Stimulated activated CD4-positive, alpha-beta T cell treated with anti-CD3 and anti-CD28 coated beads, TNF-alpha, amount 100 ng/mL, for 1 hour (primary cell): ENCODE results near the gene AMOT.
A peak's percentile ranks its signal among the peaks of the same experiment; 100 is the strongest.
"Not testable (repeated sequence)": the region's sequence is repeated elsewhere in the genome, so short reads cannot be mapped to it uniquely, and the experiment has no call there.

ENCODE experiments used
- DNase-seq, 3 donors: peaks; one replicate each; pipeline ENCODE4 v3.0.0-alpha.2; 2020; ENCODE audit warnings: low read depth in 3 of 3, low spot score in 1 of 3

The AMOT gene, protein sequence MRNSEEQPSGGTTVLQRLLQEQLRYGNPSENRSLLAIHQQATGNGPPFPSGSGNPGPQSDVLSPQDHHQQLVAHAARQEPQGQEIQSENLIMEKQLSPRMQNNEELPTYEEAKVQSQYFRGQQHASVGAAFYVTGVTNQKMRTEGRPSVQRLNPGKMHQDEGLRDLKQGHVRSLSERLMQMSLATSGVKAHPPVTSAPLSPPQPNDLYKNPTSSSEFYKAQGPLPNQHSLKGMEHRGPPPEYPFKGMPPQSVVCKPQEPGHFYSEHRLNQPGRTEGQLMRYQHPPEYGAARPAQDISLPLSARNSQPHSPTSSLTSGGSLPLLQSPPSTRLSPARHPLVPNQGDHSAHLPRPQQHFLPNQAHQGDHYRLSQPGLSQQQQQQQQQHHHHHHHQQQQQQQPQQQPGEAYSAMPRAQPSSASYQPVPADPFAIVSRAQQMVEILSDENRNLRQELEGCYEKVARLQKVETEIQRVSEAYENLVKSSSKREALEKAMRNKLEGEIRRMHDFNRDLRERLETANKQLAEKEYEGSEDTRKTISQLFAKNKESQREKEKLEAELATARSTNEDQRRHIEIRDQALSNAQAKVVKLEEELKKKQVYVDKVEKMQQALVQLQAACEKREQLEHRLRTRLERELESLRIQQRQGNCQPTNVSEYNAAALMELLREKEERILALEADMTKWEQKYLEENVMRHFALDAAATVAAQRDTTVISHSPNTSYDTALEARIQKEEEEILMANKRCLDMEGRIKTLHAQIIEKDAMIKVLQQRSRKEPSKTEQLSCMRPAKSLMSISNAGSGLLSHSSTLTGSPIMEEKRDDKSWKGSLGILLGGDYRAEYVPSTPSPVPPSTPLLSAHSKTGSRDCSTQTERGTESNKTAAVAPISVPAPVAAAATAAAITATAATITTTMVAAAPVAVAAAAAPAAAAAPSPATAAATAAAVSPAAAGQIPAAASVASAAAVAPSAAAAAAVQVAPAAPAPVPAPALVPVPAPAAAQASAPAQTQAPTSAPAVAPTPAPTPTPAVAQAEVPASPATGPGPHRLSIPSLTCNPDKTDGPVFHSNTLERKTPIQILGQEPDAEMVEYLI

DNA sequence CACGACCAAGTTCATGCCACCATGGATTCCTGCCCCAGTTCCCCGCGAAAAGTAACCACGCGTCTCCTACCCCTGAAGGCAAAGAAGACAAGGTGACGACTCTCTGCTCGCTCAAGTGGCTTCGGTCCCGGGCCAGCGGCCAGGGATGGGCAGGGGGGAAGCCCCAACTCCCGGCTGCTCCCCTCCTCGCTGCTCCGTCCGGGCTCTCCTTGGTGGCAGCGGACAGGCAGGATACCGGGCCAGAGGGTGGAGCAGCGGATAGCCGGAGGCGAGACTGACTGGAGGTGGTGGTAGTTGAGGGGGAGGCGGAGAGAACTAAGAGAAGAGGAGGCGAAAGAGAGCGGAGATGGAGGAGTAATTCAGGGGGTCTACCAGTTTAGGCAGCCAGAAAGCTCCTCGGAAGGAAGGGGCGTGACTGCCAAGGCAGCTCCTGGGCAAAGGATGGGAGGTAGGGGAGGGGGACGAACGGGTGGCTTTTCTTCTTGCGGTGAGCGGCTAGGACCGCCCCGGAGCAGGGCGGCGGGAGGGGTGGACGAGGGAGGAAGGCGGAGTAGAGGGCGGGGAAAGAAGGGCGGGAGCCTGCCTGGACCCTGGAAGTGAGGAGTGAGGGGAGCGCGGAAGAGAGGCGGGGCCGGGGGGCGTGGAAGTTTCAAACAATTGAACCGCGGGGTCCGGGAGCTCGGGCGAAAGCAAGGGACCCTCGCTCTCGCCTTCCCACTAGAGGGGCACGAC, at the start of gene AMOT:
AMOT (minus strand) TSS at position 450 of the 732 bp plus-strand sequence. CDS start 17,705 bp downstream, outside the sequence.
- peak; percentile 13 to 33 (median 28) for DNase-seq

DNA sequence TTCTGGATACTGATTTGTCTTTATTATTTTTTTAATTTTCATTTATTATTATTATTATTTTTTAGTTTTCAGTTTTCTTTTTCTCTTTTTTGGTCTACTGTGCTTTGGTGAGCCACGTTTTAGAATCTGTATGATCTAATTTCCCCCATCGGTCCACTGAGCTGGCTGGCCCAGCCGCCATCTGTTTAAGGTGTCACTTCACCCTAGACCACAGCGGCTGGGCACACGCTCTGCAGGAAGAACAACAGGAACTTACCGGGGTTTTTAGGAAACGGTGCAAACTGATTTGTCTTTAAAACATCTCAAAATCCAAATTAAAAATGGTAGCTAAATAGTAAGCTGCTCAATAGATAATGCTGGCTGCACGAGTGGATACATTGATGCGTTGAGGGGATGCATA, 48.8 kb upstream of the AMOT start:
- no peak for DNase-seq

DNA sequence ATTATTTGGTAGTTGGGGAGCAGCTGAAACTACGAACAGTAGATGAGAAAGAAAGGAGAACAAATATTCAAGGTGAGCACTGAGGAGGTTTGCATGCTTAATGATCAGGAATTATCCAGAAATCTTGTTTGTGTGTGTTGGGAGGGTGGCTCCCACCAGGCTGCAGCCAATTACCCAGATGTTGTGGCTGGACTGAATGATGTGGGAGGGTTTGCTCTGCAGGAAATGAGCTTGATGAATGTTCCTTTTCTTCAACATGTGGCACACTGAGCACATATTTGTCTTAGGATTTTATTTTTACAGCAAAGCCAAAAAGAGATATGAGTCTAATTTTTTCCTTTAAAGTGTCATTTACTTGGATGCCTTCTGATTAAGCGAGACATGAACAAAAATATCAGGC, 48.3 kb upstream of the AMOT start:
- DNase-seq = no peak

DNA sequence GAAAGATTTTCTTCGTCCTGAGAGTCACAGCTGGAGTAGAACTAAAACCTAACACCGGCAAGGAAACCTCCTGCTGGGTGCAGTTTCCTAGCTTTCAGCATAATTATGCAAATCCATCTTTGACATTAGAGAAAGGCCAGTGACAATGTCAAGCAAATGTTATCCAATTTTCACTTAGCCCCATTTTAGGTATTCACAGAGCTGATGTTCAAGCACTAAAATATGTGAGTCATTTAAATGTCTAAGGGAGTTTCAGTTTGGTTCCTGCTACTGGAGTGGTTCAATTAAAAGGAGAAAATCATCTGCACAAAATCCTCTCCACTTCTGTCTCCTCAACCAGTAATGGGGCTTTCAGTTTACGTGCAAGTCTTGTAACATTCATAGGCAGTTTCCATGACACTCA, 37.1 kb upstream of the AMOT start:
- no peak for DNase-seq

DNA sequence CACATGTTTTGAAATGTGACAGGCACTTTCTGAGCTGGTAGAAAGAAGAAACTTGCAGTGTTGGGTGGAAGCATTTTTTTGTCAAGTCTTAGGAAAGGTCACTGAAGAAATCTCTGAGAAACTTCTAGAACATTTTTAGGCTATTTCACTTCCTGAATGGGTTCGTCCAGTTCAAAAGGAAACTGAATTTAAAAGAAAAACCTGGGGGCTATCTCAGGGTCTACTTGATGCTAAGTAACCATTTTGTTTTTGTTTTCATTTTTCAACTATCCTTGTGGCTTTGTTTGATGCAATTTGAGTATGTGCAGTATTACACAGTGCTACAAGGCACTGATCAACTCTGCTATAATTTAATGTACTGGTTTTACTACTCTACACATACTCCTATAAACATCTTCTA, 34.0 kb upstream of the AMOT start:
- no peak for DNase-seq

DNA sequence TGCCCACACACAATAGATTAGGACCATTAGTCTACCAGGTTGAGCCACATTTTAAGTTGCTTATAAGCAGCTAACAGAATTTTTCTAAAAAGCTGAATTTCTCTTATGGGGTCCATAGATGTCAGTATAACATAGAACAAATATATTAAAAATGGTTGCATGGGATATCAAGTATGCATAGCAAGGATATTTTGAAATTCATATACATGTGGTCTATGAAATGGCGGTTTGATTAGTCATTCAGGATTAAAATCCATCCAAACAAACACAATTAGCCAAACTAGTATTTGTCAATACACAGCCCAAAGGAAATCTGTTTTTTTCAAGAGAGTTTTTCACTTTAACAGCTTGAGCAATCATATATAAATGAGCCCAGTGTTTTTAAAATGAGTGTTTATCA, 33.5 kb upstream of the AMOT start:
- no peak for DNase-seq

DNA sequence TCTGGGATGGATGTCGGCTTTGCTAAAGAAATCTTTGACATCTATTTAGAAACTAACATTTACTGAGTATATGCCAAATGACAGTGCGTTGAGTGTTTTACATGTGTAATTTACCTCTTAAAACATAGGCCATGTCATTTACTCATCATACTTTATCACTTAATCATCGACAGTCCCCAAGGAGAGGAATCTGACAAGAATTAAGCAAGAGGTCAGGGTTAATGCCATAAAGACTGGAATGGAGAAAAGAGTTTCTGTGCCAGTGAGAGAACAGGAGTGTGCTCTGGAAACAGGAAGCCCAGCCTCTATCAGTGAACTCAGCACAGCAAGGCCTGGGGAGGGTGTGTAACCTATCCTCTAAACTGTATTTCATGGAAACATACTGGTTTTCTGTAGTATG, 28.0 kb upstream of the AMOT start:
- DNase-seq = no peak

DNA sequence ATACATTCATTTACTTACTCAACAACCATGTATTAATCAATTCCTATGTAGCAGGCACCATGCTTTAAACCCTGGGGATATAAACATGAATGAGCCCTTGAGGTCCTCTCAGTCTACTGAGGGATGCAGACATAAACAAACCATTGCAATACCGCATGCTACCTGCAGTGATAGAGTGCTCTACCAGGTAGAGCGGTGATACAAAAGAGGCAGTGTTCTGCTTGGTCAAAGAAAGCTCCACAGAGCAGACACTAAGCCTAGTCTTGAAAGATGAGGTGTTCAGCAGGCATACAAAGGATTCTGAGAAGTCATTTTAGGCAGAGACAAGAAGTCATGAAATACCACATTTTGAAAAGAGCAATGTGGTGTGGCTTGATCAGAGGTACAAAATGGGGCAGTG, 26.9 kb upstream of the AMOT start:
- no peak for DNase-seq

DNA sequence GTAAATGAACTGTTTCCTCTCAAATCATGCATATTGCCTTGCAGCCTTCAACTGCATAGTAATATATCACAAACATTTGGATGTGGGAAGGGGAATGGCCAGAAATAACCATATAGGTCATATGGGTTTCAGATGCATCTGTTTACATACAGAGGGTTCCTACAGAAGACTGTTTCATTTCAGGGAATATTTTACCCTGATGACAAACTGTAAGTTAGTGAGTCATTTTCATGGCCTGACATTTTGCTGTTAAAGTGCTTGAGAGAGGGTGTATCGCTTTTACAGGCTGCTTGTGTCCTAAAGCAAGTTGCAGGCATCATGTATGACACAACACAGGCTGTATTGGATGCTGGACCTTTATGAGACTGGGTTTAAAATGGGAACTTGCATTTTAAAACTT, 25.5 kb upstream of the AMOT start:
- no peak for DNase-seq

DNA sequence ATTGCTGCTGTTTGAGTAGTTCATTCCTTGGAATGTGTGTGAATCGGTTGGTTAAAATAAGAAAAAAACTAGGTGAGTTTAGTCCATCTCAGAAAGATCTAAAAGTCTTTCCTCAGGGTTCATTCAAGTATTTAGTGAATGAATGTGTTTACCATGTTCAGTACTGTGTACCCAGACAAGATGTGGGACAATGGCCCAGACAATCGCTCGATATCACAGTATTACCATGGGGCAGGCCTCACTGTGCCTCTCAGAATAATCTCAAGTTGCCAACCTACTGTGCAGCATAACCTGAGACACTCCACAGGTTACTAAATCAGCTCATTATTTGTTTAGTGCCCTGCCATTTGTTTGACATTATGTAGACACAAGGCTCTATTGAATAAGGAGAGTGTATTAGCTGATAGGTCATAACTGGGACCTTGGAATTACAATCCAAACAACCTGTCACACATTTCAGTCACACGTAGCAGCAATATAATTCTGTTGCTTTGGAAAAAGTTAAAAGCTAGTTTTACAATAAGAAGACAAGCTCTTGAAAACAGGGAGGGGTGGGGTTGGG, 24.9 kb upstream of the AMOT start:
- DNase-seq = no peak

DNA sequence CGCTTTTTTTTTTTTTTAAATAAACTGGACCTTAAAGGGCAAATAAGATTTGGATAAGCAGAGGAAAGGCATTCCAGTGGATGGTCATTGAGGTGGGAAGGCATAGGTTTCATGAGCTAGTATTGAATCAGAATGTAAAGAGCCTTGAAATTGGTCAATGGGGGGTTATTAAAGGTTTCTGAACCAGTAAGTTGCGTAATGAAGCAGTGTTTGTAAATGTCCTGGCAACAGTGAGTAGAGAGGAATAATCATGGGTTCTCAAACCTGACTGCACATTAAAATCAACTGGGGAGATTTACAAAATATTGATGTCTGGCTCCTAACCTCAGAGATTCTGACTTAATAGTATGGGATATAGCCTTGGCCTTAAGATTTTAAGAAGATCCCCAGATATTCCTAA, 23.2 kb upstream of the AMOT start:
- DNase-seq = no peak

DNA sequence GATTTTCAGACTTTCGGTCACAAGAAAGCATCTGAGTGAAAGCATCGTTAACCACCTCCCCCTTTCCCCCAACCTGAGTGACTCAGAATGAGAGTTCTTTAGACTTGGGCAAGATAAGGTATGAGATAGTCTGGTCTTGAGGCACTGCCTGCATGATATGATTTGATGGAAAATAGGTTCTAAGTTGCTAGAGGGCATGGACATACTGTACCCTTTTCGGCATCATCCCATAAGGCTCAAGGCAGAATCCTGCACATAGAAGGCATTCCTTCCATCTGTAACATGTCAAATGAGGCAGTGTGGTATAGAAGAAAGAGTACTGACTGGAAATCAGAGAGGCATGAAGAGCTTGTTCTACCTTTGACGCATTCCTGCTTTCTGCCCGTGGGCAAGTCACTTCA, 16.8 kb upstream of the AMOT start:
- no peak for DNase-seq

DNA sequence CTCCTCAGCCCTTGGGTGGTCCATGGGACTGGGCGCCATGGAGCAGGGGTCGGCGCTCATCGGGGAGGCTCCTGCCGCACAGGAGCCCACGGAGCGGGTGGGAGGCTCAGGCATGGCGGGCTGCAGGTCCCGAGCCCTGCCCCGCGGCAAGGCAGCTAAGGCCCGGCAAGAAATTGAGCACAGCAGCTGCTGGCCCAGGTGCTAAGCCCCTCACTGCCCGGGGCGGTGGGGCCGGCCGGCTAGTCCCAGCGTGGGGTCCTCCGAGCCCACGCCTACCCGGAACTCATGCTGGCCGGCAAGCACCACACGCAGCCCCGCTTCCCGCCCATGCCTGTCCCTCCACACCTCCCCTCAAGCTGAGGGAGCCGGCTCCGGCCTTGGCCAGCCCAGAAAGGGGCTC, 14.3 kb upstream of the AMOT start:
- DNase-seq = not testable (repeated sequence)

DNA sequence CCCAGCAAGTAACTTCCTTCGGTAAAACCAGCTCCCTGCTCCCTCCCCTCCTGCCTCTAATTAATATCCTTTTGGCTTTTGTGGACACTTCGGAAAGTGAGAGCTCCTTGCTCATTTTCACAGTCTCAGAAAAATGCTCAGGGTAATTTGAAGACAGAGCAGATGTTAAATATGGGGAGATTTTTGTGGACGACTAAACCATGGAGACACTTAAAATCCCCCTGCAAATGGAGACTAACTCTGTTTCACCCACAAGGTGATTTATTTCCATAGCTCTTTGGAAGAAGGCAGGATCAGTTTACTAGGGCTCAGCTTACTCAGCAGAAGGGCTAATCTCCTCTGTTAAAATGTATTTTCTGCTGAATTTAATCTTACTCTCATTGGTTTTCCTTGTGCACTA, 12.2 kb upstream of the AMOT start:
- no peak for DNase-seq

DNA sequence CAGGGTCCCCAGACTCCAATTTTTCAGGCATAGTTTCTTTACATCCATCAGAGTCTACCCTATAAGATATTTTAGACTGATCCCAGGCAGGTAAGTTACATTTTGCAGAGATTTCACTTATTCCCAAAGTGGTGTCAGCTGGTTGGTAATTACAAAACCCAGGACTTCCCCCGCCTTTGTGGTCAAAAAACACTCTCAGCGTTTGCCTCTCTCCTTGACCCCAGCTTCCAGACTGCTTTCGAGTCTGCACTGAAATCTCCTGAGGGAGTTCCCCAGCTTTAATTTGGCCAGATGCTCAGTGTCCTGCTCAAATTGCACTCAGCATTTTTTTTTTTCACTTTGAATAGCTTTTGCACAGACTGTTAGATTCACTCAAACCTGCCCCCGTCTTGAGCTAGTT, 11.2 kb upstream of the AMOT start:
- DNase-seq = no peak

DNA sequence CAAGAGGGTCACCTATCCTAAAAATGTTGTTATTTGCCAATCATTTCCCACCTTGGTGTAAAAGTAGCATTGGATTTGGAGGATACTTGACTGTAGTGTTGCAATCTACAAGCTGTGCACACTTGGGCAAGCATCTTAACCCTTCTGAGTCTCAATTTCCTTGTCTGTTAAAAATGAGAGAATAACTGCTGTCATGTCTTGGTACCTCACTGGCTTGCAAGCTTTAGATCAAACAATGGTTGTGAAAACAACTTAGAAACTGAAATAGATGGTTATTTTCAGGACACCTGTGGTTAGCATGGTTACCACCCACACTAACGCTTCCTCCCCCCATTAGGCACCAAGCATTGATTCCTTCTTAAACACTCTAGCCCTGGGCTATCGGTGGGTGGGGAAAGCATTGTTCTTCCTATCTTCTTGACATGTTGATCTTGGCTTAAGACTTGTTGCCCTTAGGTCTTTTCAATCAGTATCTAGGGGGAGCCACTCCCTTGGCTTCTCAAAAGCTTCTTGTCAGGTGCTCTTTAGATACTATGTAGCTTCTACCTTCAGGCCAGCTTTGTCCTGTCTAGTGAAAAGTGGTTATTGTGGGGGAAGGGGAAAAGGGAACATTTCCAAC, 10.6 kb upstream of the AMOT start:
- no peak for DNase-seq

DNA sequence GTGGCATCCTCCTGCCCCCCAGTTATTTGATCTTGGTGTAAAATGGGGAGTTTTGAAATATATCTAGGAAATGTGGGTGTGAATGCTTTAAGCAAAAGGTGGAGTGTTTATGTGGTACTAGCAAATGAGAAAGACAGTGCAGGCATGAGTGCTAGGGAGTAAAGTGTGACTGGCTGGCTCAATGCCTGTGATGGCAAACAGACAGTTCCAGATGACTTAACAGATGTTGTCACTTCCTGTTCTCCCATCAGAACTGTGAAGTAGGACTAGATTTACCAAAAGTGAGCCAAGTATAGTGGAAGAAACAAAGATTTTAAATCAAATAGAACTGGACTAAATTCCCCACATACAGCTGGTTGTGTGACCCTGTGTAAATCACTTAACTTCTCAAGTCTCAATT, 8.4 kb upstream of the AMOT start:
- no peak for DNase-seq

DNA sequence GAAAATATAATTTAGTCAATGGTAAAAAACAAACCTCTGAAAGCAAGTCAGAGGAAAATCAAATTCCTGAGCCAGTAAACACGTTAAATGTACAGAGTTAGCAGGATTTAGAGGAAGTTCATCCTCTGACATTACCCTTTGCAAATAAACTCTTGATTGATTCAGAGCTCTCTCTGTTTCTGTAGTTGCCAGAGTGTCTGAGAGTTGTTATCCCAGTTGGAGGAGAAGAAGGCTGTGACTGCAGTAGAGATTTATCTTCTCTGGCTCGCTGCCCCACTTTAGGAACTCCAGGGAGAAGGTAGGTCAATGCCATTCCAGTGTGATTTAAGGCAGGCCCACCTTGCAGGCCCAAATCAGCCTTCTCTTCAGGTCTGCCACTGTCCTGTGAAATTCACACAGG, 6.2 kb upstream of the AMOT start:
- no peak for DNase-seq

DNA sequence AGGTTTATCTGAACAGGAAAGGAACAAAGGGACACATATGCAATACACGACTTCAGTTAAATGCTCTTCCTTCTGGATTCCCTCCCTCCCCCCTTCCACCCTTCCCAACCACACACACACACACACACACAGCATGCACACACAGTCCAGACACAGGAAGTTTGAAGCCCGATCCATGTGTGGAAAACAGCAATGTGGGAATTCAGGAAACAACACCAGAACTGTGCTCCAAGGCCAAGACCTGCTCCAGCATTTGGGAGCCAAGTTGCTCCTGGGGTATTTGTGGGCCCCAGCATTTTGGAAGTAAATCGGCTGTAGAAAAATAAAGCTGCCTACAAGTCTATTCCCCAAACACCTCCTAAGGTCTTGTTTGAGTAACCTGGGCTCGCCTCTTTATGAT, 5.6 kb upstream of the AMOT start:
- DNase-seq = no peak

DNA sequence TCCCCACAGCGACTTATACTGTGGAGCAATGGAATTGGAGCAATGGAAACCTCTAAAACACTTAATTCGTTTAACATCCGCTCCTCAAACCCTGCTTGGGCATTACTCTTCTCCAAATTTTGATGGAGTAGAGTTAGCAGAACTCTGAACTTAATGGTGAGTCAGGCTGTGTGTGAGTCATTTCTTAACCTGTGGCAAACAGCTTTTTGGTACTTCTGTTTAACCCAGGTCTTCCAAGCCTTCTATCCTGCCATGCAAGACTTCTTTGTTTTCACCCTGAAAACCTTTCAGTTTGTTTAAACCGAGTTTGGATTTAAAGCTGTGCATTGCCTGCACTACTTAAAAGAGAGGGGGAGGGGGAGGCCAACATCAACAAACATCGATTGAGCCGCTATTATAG, 3.6 kb upstream of the AMOT start:
- no peak for DNase-seq

DNA sequence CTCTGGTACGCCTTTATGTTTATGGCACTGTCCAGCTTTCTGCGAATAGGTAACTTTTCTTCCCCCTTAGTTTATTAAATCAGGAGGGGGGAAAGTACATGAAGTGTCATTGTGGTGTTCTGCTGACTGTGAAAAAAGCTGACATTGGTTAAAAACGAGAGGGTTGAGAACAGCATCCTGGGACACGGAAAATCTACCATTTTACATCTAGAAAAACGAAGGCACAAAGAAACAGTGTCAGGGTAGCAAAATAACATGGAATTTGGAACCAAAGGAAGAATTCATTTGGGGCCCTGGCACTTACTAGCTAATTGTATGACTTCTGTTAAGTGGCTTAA, 1.2 kb upstream of the AMOT start:
- DNase-seq = no peak
